SK-N-SH treated with all-trans-retinoic acid at 6 μM for 48 hours (cell line): ENCODE measurements around the gene SLC9A2.

Experiments used
- ATAC-seq: fragments of 200-7000 bp; cut with Tn5 transposase; 3 replicates; pipeline ENCODE4 v1.9.1; 2020; ENCODE audit warnings: mild to moderate bottlenecking, moderate library complexity
- ARNTL ChIP-seq: fragments of 450-650 bp; formaldehyde crosslinking; IDR thresholded peaks from 2 replicates; pipeline ENCODE4 v1.5.0; 2020; ENCODE audit warnings: low read depth, mild to moderate bottlenecking, moderate library complexity, borderline replicate concordance
- BACH2 ChIP-seq: fragments of 250-450 bp; sonication (Bioruptor Pico); IDR thresholded peaks from 2 replicates; pipeline ENCODE4 v1.9.0; 2021; ENCODE audit warnings: mild to moderate bottlenecking, borderline replicate concordance
- CREB5 ChIP-seq: fragments of 250-450 bp; sonication (Bioruptor Pico); IDR thresholded peaks from 2 replicates; pipeline ENCODE4 v1.5.1; 2020; ENCODE audit warnings: low read depth, mild to moderate bottlenecking, moderate library complexity
- CSDC2 ChIP-seq: fragments of 250-450 bp; sonication (Bioruptor Pico); IDR thresholded peaks from 2 replicates; pipeline ENCODE4 v1.5.0; 2020; ENCODE audit warnings: mild to moderate bottlenecking, moderate library complexity
- ESRRG ChIP-seq: fragments of 250-450 bp; sonication (Bioruptor Pico); IDR thresholded peaks from 2 replicates; pipeline ENCODE4 v1.6.1; 2021; ENCODE audit warnings: mild to moderate bottlenecking
- GLIS3 ChIP-seq: fragments of 250-450 bp; sonication (Bioruptor Pico); IDR thresholded peaks from 2 replicates; pipeline ENCODE4 v1.5.0; 2020; ENCODE audit warnings: mild to moderate bottlenecking, moderate library complexity
- ISL1 ChIP-seq: fragments of 250-450 bp; sonication (Bioruptor Pico); IDR thresholded peaks from 2 replicates; pipeline ENCODE4 v2.1.2; 2022; ENCODE audit warnings: mild to moderate bottlenecking, moderate library complexity
- OSR1 ChIP-seq: fragments of 250-450 bp; sonication (Bioruptor Pico); IDR thresholded peaks from 2 replicates; pipeline ENCODE4 v1.8.0; 2022; ENCODE audit warnings: moderate library complexity, mild to moderate bottlenecking, inconsistent platforms
- PATZ1 ChIP-seq: fragments of 250-450 bp; sonication (Bioruptor Pico); IDR thresholded peaks from 2 replicates; pipeline ENCODE4 v1.8.0; 2020; ENCODE audit warnings: mild to moderate bottlenecking, moderate library complexity, borderline replicate concordance
- PPARA ChIP-seq: fragments of 250-450 bp; sonication (Bioruptor Pico); IDR thresholded peaks from 2 replicates; pipeline ENCODE4 v1.5.0; 2020; ENCODE audit warnings: mild to moderate bottlenecking, borderline replicate concordance
- RARB ChIP-seq: fragments of 250-450 bp; sonication (Bioruptor Pico); IDR thresholded peaks from 2 replicates; pipeline ENCODE4 v1.8.0; 2021; ENCODE audit warnings: mild to moderate bottlenecking, moderate library complexity
- TCF4 ChIP-seq: fragments of 250-450 bp; sonication (Bioruptor Pico); IDR thresholded peaks from 2 replicates; pipeline ENCODE4 v1.8.0; 2021; ENCODE audit warnings: mild to moderate bottlenecking, moderate library complexity, borderline replicate concordance
- TOX ChIP-seq: fragments of 250-450 bp; sonication (Bioruptor Pico); IDR thresholded peaks from 2 replicates; pipeline ENCODE4 v1.8.0; 2021; ENCODE audit warnings: mild to moderate bottlenecking, moderate library complexity, borderline replicate concordance
- ZC3H10 ChIP-seq: fragments of 250-450 bp; sonication (Bioruptor Pico); IDR thresholded peaks from 2 replicates; pipeline ENCODE4 v1.5.1; 2021; ENCODE audit warnings: mild to moderate bottlenecking, moderate library complexity
- ZFP3 ChIP-seq: fragments of 250-450 bp; sonication (Bioruptor Pico); IDR thresholded peaks from 2 replicates; pipeline ENCODE4 v1.5.0; 2020; ENCODE audit warnings: mild to moderate bottlenecking, moderate library complexity
- ZFP30 ChIP-seq: fragments of 450-650 bp; formaldehyde crosslinking; IDR thresholded peaks from 2 replicates; pipeline ENCODE4 v1.5.0; 2022; ENCODE audit warnings: mild to moderate bottlenecking, moderate library complexity
- ZNF565 ChIP-seq: fragments of 450-650 bp; formaldehyde crosslinking; conservative IDR thresholded peaks from 2 replicates; pipeline ENCODE4 v1.5.0; 2020; ENCODE audit warnings: low read depth, mild to moderate bottlenecking, moderate library complexity
- ZNF70 ChIP-seq: fragments of 450-650 bp; formaldehyde crosslinking; IDR thresholded peaks from 2 replicates; pipeline ENCODE4 v1.5.0; 2020; ENCODE audit warnings: mild to moderate bottlenecking, moderate library complexity
- ZNF8 ChIP-seq: fragments of 450-650 bp; formaldehyde crosslinking; IDR thresholded peaks from 2 replicates; pipeline ENCODE4 v1.5.0; 2020; ENCODE audit warnings: mild to moderate bottlenecking, moderate library complexity
- TF ChIP-seq, protein P1 (sequence below): fragments of 250-450 bp; sonication (Bioruptor Pico); IDR thresholded peaks from 2 replicates; pipeline ENCODE4 v1.8.0; 2021; ENCODE audit warnings: low read depth, mild to moderate bottlenecking, moderate library complexity, borderline replicate concordance
- TF ChIP-seq, protein P2 (sequence below): fragments of 250-450 bp; sonication (Bioruptor Pico); IDR thresholded peaks from 2 replicates; pipeline ENCODE4 v1.5.1; 2021; ENCODE audit warnings: mild to moderate bottlenecking, moderate library complexity
- TF ChIP-seq, protein P3 (sequence below): fragments of 250-450 bp; sonication (Bioruptor Pico); IDR thresholded peaks from 2 replicates; pipeline ENCODE4 v1.5.0; 2020; ENCODE audit warnings: mild to moderate bottlenecking, moderate library complexity

SLC9A2 gene

GRCh38 chr2:102668171-102668570, 48.8 kb downstream of the SLC9A2 start:
- TF ChIP-seq ZFP3 (CRISPR knock-in tag) (no peak), CREB5 (CRISPR knock-in tag) (no peak), RARB (CRISPR knock-in tag) (no peak), ARNTL (CRISPR knock-in tag) (no peak), CSDC2 (CRISPR knock-in tag) (no peak), ZNF8 (CRISPR knock-in tag) (no peak), TCF4 (CRISPR knock-in tag) (no peak), ESRRG (CRISPR knock-in tag) (no peak), ISL1 (no peak)
- TF ChIP-seq, protein P1, sequence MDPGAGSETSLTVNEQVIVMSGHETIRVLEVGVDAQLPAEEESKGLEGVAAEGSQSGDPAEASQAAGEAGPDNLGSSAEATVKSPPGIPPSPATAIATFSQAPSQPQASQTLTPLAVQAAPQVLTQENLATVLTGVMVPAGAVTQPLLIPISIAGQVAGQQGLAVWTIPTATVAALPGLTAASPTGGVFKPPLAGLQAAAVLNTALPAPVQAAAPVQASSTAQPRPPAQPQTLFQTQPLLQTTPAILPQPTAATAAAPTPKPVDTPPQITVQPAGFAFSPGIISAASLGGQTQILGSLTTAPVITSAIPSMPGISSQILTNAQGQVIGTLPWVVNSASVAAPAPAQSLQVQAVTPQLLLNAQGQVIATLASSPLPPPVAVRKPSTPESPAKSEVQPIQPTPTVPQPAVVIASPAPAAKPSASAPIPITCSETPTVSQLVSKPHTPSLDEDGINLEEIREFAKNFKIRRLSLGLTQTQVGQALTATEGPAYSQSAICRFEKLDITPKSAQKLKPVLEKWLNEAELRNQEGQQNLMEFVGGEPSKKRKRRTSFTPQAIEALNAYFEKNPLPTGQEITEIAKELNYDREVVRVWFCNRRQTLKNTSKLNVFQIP (CRISPR knock-in tag): no peak
- no peak for ATAC-seq

GRCh38 chr2:102669401-102669800, 50.0 kb downstream of the SLC9A2 start:
- no peak for ATAC-seq

More at GRCh38 chr2:102669401-102669800, 50.0 kb downstream of the SLC9A2 start:
- TF ChIP-seq ESRRG (CRISPR knock-in tag) (no peak), CREB5 (CRISPR knock-in tag) (no peak), ZNF8 (CRISPR knock-in tag) (no peak), ARNTL (CRISPR knock-in tag) (no peak), ISL1 (no peak), PATZ1 (no peak), BACH2 (CRISPR knock-in tag) (no peak), GLIS3 (CRISPR knock-in tag) (no peak), CSDC2 (CRISPR knock-in tag) (no peak), OSR1 (CRISPR knock-in tag) (no peak), TCF4 (CRISPR knock-in tag) (no peak), PPARA (CRISPR knock-in tag) (no peak), ZNF70 (CRISPR knock-in tag) (no peak), ZFP30 (CRISPR knock-in tag) (no peak), ZFP3 (CRISPR knock-in tag) (no peak), ZC3H10 (CRISPR knock-in tag) (no peak), TOX (CRISPR knock-in tag) (no peak), ZNF565 (CRISPR knock-in tag) (no peak)
- TF ChIP-seq, protein P2, sequence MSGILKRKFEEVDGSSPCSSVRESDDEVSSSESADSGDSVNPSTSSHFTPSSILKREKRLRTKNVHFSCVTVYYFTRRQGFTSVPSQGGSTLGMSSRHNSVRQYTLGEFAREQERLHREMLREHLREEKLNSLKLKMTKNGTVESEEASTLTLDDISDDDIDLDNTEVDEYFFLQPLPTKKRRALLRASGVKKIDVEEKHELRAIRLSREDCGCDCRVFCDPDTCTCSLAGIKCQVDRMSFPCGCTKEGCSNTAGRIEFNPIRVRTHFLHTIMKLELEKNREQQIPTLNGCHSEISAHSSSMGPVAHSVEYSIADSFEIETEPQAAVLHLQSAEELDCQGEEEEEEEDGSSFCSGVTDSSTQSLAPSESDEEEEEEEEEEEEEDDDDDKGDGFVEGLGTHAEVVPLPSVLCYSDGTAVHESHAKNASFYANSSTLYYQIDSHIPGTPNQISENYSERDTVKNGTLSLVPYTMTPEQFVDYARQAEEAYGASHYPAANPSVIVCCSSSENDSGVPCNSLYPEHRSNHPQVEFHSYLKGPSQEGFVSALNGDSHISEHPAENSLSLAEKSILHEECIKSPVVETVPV (CRISPR knock-in tag): no peak
- TF ChIP-seq, protein P3, sequence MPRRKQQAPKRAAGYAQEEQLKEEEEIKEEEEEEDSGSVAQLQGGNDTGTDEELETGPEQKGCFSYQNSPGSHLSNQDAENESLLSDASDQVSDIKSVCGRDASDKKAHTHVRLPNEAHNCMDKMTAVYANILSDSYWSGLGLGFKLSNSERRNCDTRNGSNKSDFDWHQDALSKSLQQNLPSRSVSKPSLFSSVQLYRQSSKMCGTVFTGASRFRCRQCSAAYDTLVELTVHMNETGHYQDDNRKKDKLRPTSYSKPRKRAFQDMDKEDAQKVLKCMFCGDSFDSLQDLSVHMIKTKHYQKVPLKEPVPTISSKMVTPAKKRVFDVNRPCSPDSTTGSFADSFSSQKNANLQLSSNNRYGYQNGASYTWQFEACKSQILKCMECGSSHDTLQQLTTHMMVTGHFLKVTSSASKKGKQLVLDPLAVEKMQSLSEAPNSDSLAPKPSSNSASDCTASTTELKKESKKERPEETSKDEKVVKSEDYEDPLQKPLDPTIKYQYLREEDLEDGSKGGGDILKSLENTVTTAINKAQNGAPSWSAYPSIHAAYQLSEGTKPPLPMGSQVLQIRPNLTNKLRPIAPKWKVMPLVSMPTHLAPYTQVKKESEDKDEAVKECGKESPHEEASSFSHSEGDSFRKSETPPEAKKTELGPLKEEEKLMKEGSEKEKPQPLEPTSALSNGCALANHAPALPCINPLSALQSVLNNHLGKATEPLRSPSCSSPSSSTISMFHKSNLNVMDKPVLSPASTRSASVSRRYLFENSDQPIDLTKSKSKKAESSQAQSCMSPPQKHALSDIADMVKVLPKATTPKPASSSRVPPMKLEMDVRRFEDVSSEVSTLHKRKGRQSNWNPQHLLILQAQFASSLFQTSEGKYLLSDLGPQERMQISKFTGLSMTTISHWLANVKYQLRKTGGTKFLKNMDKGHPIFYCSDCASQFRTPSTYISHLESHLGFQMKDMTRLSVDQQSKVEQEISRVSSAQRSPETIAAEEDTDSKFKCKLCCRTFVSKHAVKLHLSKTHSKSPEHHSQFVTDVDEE (CRISPR knock-in tag): no peak
- TF ChIP-seq, all 23 proteins: peak for 0
